Heart left ventricle (tissue), 13 donors: Measurements from ENCODE around the gene ATG2B.

Experiments used
- POLR2A ChIP-seq, 2 donors: fragments of 450-650 bp; IDR thresholded peaks; one replicate each; pipeline ENCODE4 v1.6.1; 2017; ENCODE audit warnings: antibody characterized with exemption in 2 of 2, mild to moderate bottlenecking in 2 of 2, moderate library complexity in 2 of 2
- TF ChIP-seq, protein P1 (sequence below), 12 donors: fragments of 200-600 bp; sonication (generic) in 4 of 12; IDR thresholded peaks; one replicate each; pipeline versions ENCODE4 v1.5.0 to v1.8.0; 2018 to 2022; ENCODE audit warnings: antibody characterized with exemption in 12 of 12, mild to moderate bottlenecking in 5 of 12
- donor health status: ischemic (EF 13 %, LVEDD 7.1; RV severe dilation, severe dysfunction).
- donor health status: DM: no; HTN: yes; CAD: no.
- donor health status: DM: no; HTN: no; CAD: no.
- donor health status: ischemic (EF 25% LVEDD 6.9; RV normal size, moderate dysfunction).
- donor health status: ischemic (EF 25% LVEDD 5.7; RV mildly dilated, moderate dysfunction).
- donor health status: ischemic (EF 35%, LVEDD 5.7; RV mildly dilated, moderate dysfunction).
- donor health status: nonischemic (EF 11% LVEDD 7.7; RV severe dilation, severe dysfunction).
- donor health status: DM: yes; HTN: yes; CAD: no.
- donor health status: PGD.
- donor health status: ischemic (EF 29% LVEDD 5.4; RV normal size, mild dysfunction).
- donor health status: nonischemic (EF 23%, LVEDD 6.1; RV moderate dilation, normal function).

DNA sequence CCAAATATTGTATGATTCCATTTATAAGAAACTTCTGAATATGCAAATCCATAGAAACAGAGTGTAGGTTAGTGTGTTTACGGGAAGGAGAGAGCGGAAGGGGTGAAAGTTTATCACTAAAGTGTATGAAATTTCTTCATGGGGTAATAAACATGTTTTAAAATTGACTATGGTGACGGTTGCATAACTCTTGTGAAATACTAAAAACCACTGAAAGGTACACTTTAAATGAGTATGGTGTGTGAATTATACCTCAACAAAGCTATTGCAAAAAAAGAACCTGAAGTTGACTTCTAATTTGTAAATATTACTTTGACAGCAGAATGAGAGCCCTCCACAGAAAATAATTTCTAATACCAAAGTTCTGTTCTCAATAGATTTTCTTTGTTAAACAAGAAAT is 47.1 kb downstream of the ATG2B start:
- TF ChIP-seq, protein P1, sequence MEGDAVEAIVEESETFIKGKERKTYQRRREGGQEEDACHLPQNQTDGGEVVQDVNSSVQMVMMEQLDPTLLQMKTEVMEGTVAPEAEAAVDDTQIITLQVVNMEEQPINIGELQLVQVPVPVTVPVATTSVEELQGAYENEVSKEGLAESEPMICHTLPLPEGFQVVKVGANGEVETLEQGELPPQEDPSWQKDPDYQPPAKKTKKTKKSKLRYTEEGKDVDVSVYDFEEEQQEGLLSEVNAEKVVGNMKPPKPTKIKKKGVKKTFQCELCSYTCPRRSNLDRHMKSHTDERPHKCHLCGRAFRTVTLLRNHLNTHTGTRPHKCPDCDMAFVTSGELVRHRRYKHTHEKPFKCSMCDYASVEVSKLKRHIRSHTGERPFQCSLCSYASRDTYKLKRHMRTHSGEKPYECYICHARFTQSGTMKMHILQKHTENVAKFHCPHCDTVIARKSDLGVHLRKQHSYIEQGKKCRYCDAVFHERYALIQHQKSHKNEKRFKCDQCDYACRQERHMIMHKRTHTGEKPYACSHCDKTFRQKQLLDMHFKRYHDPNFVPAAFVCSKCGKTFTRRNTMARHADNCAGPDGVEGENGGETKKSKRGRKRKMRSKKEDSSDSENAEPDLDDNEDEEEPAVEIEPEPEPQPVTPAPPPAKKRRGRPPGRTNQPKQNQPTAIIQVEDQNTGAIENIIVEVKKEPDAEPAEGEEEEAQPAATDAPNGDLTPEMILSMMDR (IDR thresholded peaks at IDR 0.05): no peak
- no peak for TF ChIP-seq POLR2A (IDR thresholded peaks at IDR 0.05)
